ENCODE results near the gene ADAMTS15.

The ADAMTS15 gene

GRCh38 chr11:130508913-130509312, 60.5 kb downstream of the ADAMTS15 start:
- no peaks in the 10 kb centered on the region for H3K4me1 Mint-ChIP-seq
- H3K27me3 Mint-ChIP-seq: peaks cover 0 to 13% of the 10 kb centered on the region in 2 donors
- H3K9me3 Mint-ChIP-seq: peaks cover 24 to 40% of the 10 kb centered on the region in 2 donors
- peaks cover 4% of the 10 kb centered on the region in 2 donors for H3K36me3 Mint-ChIP-seq
- H3K27ac Mint-ChIP-seq: no peak overlapping the region
- H3K4me3 Mint-ChIP-seq: no peak overlapping the region
- no peak for DNase-seq
- ATAC-seq (replicated peaks): no peak

GRCh38 chr11:130509942-130510341, 61.5 kb downstream of the ADAMTS15 start:
- H3K4me1 Mint-ChIP-seq: no peaks in the 10 kb centered on the region
- H3K27ac Mint-ChIP-seq: no peak overlapping the region
- peaks cover 4% of the 10 kb centered on the region in 2 donors for H3K36me3 Mint-ChIP-seq
- peaks cover 0 to 17% of the 10 kb centered on the region in 2 donors for H3K27me3 Mint-ChIP-seq
- H3K9me3 Mint-ChIP-seq: peaks cover 23 to 33% of the 10 kb centered on the region in 2 donors
- DNase-seq (no peak), ATAC-seq (replicated peaks) (no peak)
- H3K4me3 Mint-ChIP-seq: no peak overlapping the region

- DNase-seq (no peak), ATAC-seq (replicated peaks) (no peak)
- Mint-ChIP-seq H3K4me3 (no peak overlapping the region), H3K27me3 (peaks cover 0 to 18% of the 10 kb centered on the region in 2 donors), H3K4me1 (no peaks in the 10 kb centered on the region), H3K9me3 (peaks cover 18 to 27% of the 10 kb centered on the region in 2 donors), H3K27ac (no peak overlapping the region), H3K36me3 (peaks cover 4% of the 10 kb centered on the region in 2 donors)
These were observed 62.1 kb downstream of the ADAMTS15 start for GRCh38 chr11:130510407-130511006.

- DNase-seq: no peak
- peaks cover 0 to 9% of the 10 kb centered on the region in 2 donors for H3K27me3 Mint-ChIP-seq
- no peak for ATAC-seq (replicated peaks)
- H3K4me1 Mint-ChIP-seq: no peaks in the 10 kb centered on the region
- H3K27ac Mint-ChIP-seq: no peak overlapping the region
- peaks cover 13 to 16% of the 10 kb centered on the region in 2 donors for H3K9me3 Mint-ChIP-seq
- H3K36me3 Mint-ChIP-seq: peaks cover 2 to 4% of the 10 kb centered on the region in 2 donors
- no peak overlapping the region for H3K4me3 Mint-ChIP-seq
These were observed 63.3 kb downstream of the ADAMTS15 start for GRCh38 chr11:130511765-130512164.

GRCh38 chr11:130512662-130513061, 64.2 kb downstream of the ADAMTS15 start:
- no peak overlapping the region for H3K4me3 Mint-ChIP-seq
- ATAC-seq (replicated peaks): no peak
- H3K27ac Mint-ChIP-seq: no peak overlapping the region
- DNase-seq: no peak
- peaks cover 0 to 9% of the 10 kb centered on the region in 2 donors for H3K27me3 Mint-ChIP-seq
- H3K36me3 Mint-ChIP-seq: peaks cover 0 to 4% of the 10 kb centered on the region in 2 donors
- no peaks in the 10 kb centered on the region for H3K4me1 Mint-ChIP-seq
- peaks cover 7 to 8% of the 10 kb centered on the region in 2 donors for H3K9me3 Mint-ChIP-seq

- no peak for ATAC-seq (replicated peaks)
- Mint-ChIP-seq H3K4me1 (no peaks in the 10 kb centered on the region), H3K36me3 (no peaks in the 10 kb centered on the region), H3K27ac (no peak overlapping the region), H3K4me3 (no peak overlapping the region), H3K9me3 (peaks cover 2 to 3% of the 10 kb centered on the region in 2 donors), H3K27me3 (peaks cover 0 to 9% of the 10 kb centered on the region in 2 donors)
- no peak for DNase-seq
These were observed 64.7 kb downstream of the ADAMTS15 start for GRCh38 chr11:130513132-130513531.

- no peak for DNase-seq
- no peaks in the 10 kb centered on the region for H3K4me1 Mint-ChIP-seq
- H3K27ac Mint-ChIP-seq: no peak overlapping the region
- peaks cover 0 to 9% of the 10 kb centered on the region in 2 donors for H3K27me3 Mint-ChIP-seq
- ATAC-seq (replicated peaks): no peak
- H3K9me3 Mint-ChIP-seq: no peaks in the 10 kb centered on the region
- no peaks in the 10 kb centered on the region for H3K36me3 Mint-ChIP-seq
- no peak overlapping the region for H3K4me3 Mint-ChIP-seq
These were observed 65.9 kb downstream of the ADAMTS15 start for GRCh38 chr11:130514316-130514715.

- Mint-ChIP-seq H3K36me3 (no peaks in the 10 kb centered on the region), H3K4me1 (no peaks in the 10 kb centered on the region), H3K27ac (no peak overlapping the region), H3K27me3 (peaks cover 0 to 12% of the 10 kb centered on the region in 2 donors), H3K4me3 (no peak overlapping the region), H3K9me3 (no peaks in the 10 kb centered on the region)
- DNase-seq (no peak), ATAC-seq (replicated peaks) (no peak)
These were observed 66.4 kb downstream of the ADAMTS15 start for GRCh38 chr11:130514851-130515250.

GRCh38 chr11:130515829-130516553, 67.5 kb downstream of the ADAMTS15 start:
- peaks cover 0 to 18% of the 10 kb centered on the region in 2 donors for H3K27me3 Mint-ChIP-seq
- H3K36me3 Mint-ChIP-seq: peaks cover 0 to under 1% of the 10 kb centered on the region in 2 donors
- H3K4me3 Mint-ChIP-seq: no peak overlapping the region

GRCh38 chr11:130516554-130517505, 68.4 kb downstream of the ADAMTS15 start:
- Mint-ChIP-seq H3K9me3 (peaks cover 0 to 4% of the 10 kb centered on the region in 2 donors), H3K4me3 (no peak overlapping the region), H3K27me3 (peaks cover 0 to 21% of the 10 kb centered on the region in 2 donors), H3K27ac (no peak overlapping the region), H3K4me1 (no peaks in the 10 kb centered on the region), H3K36me3 (peaks cover 0 to 1% of the 10 kb centered on the region in 2 donors)
- DNase-seq: no peak
- ATAC-seq (replicated peaks): no peak

More at GRCh38 chr11:130515829-130516553, 67.5 kb downstream of the ADAMTS15 start:
- Mint-ChIP-seq H3K4me1 (no peaks in the 10 kb centered on the region), H3K9me3 (peaks cover 0 to 2% of the 10 kb centered on the region in 2 donors), H3K27ac (no peak overlapping the region)
- no peak for DNase-seq
- ATAC-seq (replicated peaks): no peak

GRCh38 chr11:130518164-130518680, 69.8 kb downstream of the ADAMTS15 start:
- DNase-seq: no peak
- H3K4me3 Mint-ChIP-seq: no peak overlapping the region
- H3K9me3 Mint-ChIP-seq: peaks cover 0 to 4% of the 10 kb centered on the region in 2 donors
- H3K4me1 Mint-ChIP-seq: no peaks in the 10 kb centered on the region
- peaks cover 0 to 26% of the 10 kb centered on the region in 2 donors for H3K27me3 Mint-ChIP-seq
- no peak overlapping the region for H3K27ac Mint-ChIP-seq
- peaks cover 0 to 1% of the 10 kb centered on the region in 2 donors for H3K36me3 Mint-ChIP-seq
- no peak for ATAC-seq (replicated peaks)

GRCh38 chr11:130519128-130519932, 70.9 kb downstream of the ADAMTS15 start:
- Mint-ChIP-seq H3K27ac (no peak overlapping the region), H3K4me1 (no peaks in the 10 kb centered on the region), H3K4me3 (no peak overlapping the region), H3K9me3 (peaks cover 0 to 4% of the 10 kb centered on the region in 2 donors), H3K27me3 (peaks cover 0 to 22% of the 10 kb centered on the region in 2 donors), H3K36me3 (peaks cover 0 to 1% of the 10 kb centered on the region in 2 donors)
- ATAC-seq (replicated peaks): no peak
- DNase-seq: no peak

GRCh38 chr11:130520271-130520671, 71.8 kb downstream of the ADAMTS15 start:
- no peaks in the 10 kb centered on the region for H3K4me1 Mint-ChIP-seq
- H3K9me3 Mint-ChIP-seq: peaks cover 0 to 4% of the 10 kb centered on the region in 2 donors
- peaks cover 0 to 1% of the 10 kb centered on the region in 2 donors for H3K36me3 Mint-ChIP-seq
- no peak overlapping the region for H3K4me3 Mint-ChIP-seq
- H3K27ac Mint-ChIP-seq: no peak overlapping the region
- DNase-seq (no peak), ATAC-seq (replicated peaks) (no peak)
- peaks cover 0 to 18% of the 10 kb centered on the region in 2 donors for H3K27me3 Mint-ChIP-seq

All from stimulated activated naive B cell treated with anti-CD40 and anti-IgM and Interleukin-4, amounts not matched to agents 10 μg/mL and 1 μg/mL and 100 μg/mL, for 72 hours (primary cell).